Erythroblast (primary cell): ENCODE results near the gene HMOX1.
"Not testable (repeated sequence)": the region's sequence is repeated elsewhere in the genome, so short reads cannot be mapped to it uniquely, and the experiment has no call there.

ENCODE experiments used
- GATA1 ChIP-seq: IDR thresholded peaks from 2 replicates; pipeline ENCODE4 v1.6.1; 2011; ENCODE audit warnings: low read depth, mild to moderate bottlenecking, control low read depth, low read length, moderate library complexity
- POLR2A ChIP-seq: IDR thresholded peaks from 2 replicates; pipeline ENCODE4 v1.6.1; 2011; ENCODE audit warnings: mild to moderate bottlenecking, low read length

DNA sequence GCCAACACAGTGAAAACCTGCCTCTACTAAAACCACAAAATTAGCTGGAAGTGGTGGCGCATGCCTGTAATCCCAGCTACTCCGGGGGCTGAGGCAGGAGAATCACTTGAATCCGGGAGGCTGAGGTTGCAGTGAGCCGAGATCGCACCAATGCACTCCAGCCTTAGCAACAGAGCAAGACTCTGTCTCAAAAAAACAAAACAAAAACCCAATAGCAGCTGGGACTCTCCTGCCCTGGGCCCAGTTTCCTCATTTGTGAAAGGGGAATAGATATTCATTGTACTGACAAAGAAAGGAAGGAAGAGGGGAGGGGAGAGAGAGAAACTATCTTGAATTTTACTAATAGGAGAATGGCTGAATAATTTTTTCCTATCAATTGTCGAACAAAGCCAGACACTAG lies 15.7 kb downstream of the HMOX1 start:
- TF ChIP-seq POLR2A, GATA1: not testable (repeated sequence)
